DOHH2 (cell line): ENCODE data around the gene RAD51B.

ENCODE experiments used
- H3F3A ChIP-seq: fragments of 200-600 bp; sonication (generic), shearing (Covaris generic); 2 replicates; pipeline ENCODE4 v1.6.0; 2016; ENCODE audit warnings: antibody characterized with exemption, mild to moderate bottlenecking; ENCODE audit not compliant: control insufficient read depth, insufficient read depth
- H3K27ac ChIP-seq: fragments of 200-600 bp; sonication (generic); 2 replicates; pipeline ENCODE4 v1.5.1; 2014; ENCODE audit warnings: low read depth, mild to moderate bottlenecking, low read length, moderate library complexity
- H3K27me3 ChIP-seq: fragments of 200-600 bp; sonication (generic); 2 replicates; pipeline ENCODE4 v1.6.1; 2014; ENCODE audit warnings: mild to moderate bottlenecking, low read length, mixed read lengths; ENCODE audit not compliant: control insufficient read depth
- H3K36me3 ChIP-seq: fragments of 200-600 bp; sonication (generic); 2 replicates; pipeline ENCODE4 v1.6.1; 2014; ENCODE audit warnings: mild to moderate bottlenecking, low read length, moderate library complexity, mixed read lengths; ENCODE audit not compliant: control insufficient read depth
- H3K4me1 ChIP-seq: fragments of 200-600 bp; sonication (generic); 2 replicates; pipeline ENCODE4 v1.6.1; 2014; ENCODE audit warnings: mild to moderate bottlenecking, low read length, mixed read lengths; ENCODE audit not compliant: control insufficient read depth
- H3K4me2 ChIP-seq: fragments of 200-600 bp; sonication (generic); 2 replicates; pipeline ENCODE4 v1.6.0; 2014; ENCODE audit warnings: mild to moderate bottlenecking, low read length, moderate library complexity
- H3K4me3 ChIP-seq: fragments of 200-600 bp; sonication (generic); 2 replicates; pipeline ENCODE4 v1.5.1; 2014; ENCODE audit warnings: mild to moderate bottlenecking, low read length, mixed read lengths
- H3K79me2 ChIP-seq: fragments of 200-600 bp; sonication (generic); 2 replicates; pipeline ENCODE4 v1.6.1; 2014; ENCODE audit warnings: mild to moderate bottlenecking, low read length, mixed read lengths; ENCODE audit not compliant: control insufficient read depth
- H3K9me2 ChIP-seq: fragments of 200-600 bp; sonication (generic); replicated peaks from 2 replicates; pipeline ENCODE4 v1.6.1; 2014; ENCODE audit warnings: mild to moderate bottlenecking, low read length, mixed read lengths; ENCODE audit not compliant: control insufficient read depth
- H3K9me3 ChIP-seq: fragments of 200-600 bp; sonication (generic); 2 replicates; pipeline ENCODE4 v1.6.1; 2014; ENCODE audit warnings: antibody characterized with exemption, low read length, mixed read lengths; ENCODE audit not compliant: control insufficient read depth, insufficient read depth
- H4K20me1 ChIP-seq: fragments of 200-600 bp; sonication (generic); 2 replicates; pipeline ENCODE4 v1.6.0; 2014; ENCODE audit warnings: low read depth, mild to moderate bottlenecking, antibody characterized with exemption, low read length, moderate library complexity; ENCODE audit not compliant: control insufficient read depth, insufficient read depth
- CTCF ChIP-seq: fragments of 200-600 bp; sonication (generic); IDR thresholded peaks from one replicate; pipeline ENCODE4 v1.5.1; 2014; ENCODE audit warnings: antibody characterized with exemption, mild to moderate bottlenecking, low read depth, low read length; ENCODE audit not compliant: poor library complexity, severe bottlenecking
- EZH2phosphoT487 ChIP-seq: fragments of 200-600 bp; sonication (generic); IDR thresholded peaks from 2 replicates; pipeline ENCODE4 v1.6.1; 2017; ENCODE audit warnings: borderline replicate concordance, mild to moderate bottlenecking, antibody characterized with exemption, low read length, moderate library complexity, mixed read lengths

Gene RAD51B

DNA sequence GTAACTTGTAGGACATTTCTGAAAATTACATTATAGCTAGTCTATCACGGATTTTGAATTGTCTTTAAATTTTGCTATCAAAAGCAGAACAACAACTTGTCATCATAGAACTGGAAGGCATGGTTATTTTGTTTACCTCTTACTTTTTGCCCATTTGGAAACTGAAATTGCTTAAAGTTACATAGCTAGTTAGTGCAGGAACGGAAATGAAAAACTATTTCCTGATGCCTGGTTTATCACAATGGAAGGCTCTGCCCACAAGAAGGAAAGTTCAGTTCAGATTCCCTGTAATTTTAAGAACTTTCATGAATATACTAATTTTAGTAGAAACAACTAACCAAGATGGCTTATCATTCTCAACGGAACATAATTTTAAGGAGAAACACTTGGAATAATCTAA is 427.7 kb downstream of the RAD51B start:
- H3F3A ChIP-seq: peaks cover 7% of the 10 kb centered on the region
- H4K20me1 ChIP-seq: no peaks in the 10 kb centered on the region
- no peaks in the 10 kb centered on the region for H3K27me3 ChIP-seq
- no peak overlapping the region for H3K4me2 ChIP-seq
- H3K36me3 ChIP-seq: no peaks in the 10 kb centered on the region
- TF ChIP-seq CTCF: no peak
- no peak for TF ChIP-seq EZH2phosphoT487
- no peak overlapping the region for H3K4me3 ChIP-seq
- no peaks in the 10 kb centered on the region for H3K9me3 ChIP-seq
- H3K9me2 ChIP-seq: no peaks in the 10 kb centered on the region
- no peaks in the 10 kb centered on the region for H3K79me2 ChIP-seq
- no peak overlapping the region for H3K27ac ChIP-seq
- peaks cover 57% of the 10 kb centered on the region for H3K4me1 ChIP-seq

DNA sequence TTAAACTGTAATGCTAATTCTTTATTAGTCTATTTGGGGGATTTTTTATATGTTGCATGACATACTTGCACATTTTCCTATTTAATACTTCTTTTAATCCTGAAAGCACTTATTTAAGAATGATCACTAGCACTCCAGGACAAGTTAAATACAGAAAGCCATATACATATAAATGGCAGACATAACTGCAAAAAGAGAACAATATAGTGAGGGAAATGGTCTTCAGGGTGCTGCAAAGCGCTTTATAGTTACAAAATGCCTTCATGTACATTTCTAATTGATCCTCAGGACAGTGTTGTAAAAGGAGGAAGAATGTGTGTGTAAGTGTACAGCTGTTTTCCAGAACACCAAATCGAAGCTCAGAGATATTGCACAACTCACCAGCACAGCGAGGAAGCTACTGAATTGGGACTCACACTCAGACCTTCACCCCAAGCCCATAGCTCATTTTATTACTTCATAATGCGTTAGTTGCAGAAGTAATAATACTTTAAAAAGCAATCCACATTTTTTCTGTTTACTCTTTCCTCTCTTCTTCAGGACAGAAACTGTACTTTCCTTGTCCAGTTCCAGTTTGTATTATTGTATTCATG is 428.2 kb downstream of the RAD51B start:
- H3K4me1 ChIP-seq: peaks cover 62% of the 10 kb centered on the region
- H3F3A ChIP-seq: peaks cover 7% of the 10 kb centered on the region
- H3K27me3 ChIP-seq: no peaks in the 10 kb centered on the region
- H3K9me2 ChIP-seq: no peaks in the 10 kb centered on the region
- no peak overlapping the region; the same call in 1 of the 2 replicates for H3K27ac ChIP-seq
- no peaks in the 10 kb centered on the region for H3K36me3 ChIP-seq
- no peaks in the 10 kb centered on the region for H4K20me1 ChIP-seq
- no peaks in the 10 kb centered on the region for H3K79me2 ChIP-seq
- H3K4me2 ChIP-seq: peak overlapping the region; percentile 62
- no peak overlapping the region for H3K4me3 ChIP-seq
- TF ChIP-seq CTCF (no peak), EZH2phosphoT487 (no peak)
- no peaks in the 10 kb centered on the region for H3K9me3 ChIP-seq

- Histone ChIP-seq H3K4me3 (peak overlapping the region; percentile 34), H4K20me1 (no peaks in the 10 kb centered on the region), H3K4me1 (peaks cover 71% of the 10 kb centered on the region), H3F3A (peaks cover 7% of the 10 kb centered on the region), H3K36me3 (no peaks in the 10 kb centered on the region), H3K4me2 (peak overlapping the region; percentile 62), H3K27ac (peak overlapping the region; percentile 74), H3K9me2 (no peaks in the 10 kb centered on the region), H3K79me2 (no peaks in the 10 kb centered on the region), H3K9me3 (no peaks in the 10 kb centered on the region), H3K27me3 (no peaks in the 10 kb centered on the region)
- TF ChIP-seq CTCF: peak; percentile 57
- no peak for TF ChIP-seq EZH2phosphoT487
These were observed 429.1 kb downstream of the RAD51B start for GRCh38 chr14:68248481-68249255.
